ENCODE measurements around the gene ATCAY.

ATCAY gene

GRCh38 chr19:3976495-3977241 is 96.2 kb downstream of the ATCAY start:
- Histone ChIP-seq H3K27me3 (ENCODE audit: insufficient read depth, low read length, poor library complexity, severe bottlenecking) (no peaks in the 10 kb centered on the region), H3K79me2 (ENCODE audit: insufficient read depth, low read length) (peaks cover 52% of the 10 kb centered on the region), H4K20me1 (ENCODE audit: insufficient read depth, low read length, poor library complexity, severe bottlenecking) (peaks cover 67% of the 10 kb centered on the region), H3K4me3 (ENCODE audit: low read length, poor library complexity, severe bottlenecking) (no peak overlapping the region), H3K36me3 (ENCODE audit: insufficient read depth, low read length) (peaks cover 65% of the 10 kb centered on the region), H3K4me2 (ENCODE audit: low read depth, low read length, poor library complexity, severe bottlenecking) (no peak overlapping the region), H3K9ac (ENCODE audit: low read depth, low read length, poor library complexity, severe bottlenecking) (no peak overlapping the region), H3K9me3 (ENCODE audit: insufficient read depth, low read depth, low read length) (no peaks in the 10 kb centered on the region), H3K4me1 (ENCODE audit: insufficient read depth, low read length, poor library complexity, severe bottlenecking) (peaks cover 6% of the 10 kb centered on the region), H2AFZ (ENCODE audit: low read length) (no peak overlapping the region), H3K9me2 (replicated peaks; ENCODE audit: low read depth, low read length) (no peaks in the 10 kb centered on the region), H3F3A (ENCODE audit: low read depth) (no peaks in the 10 kb centered on the region)
- TF ChIP-seq EZH2phosphoT487 (IDR thresholded peaks at IDR 0.05; ENCODE audit: borderline replicate concordance): no peak
- no peak for TF ChIP-seq CTCF (conservative IDR thresholded peaks at IDR 0.05; ENCODE audit: low read length)
